ENCODE measurements around the gene SLC10A1. TPM values are rescaled to one million over a fixed set of nuclear protein-coding genes. Genes with fewer than 3 reads are reported as not detected.

Gene SLC10A1
- total RNA-seq, 4 donors from 2014 or later, result not detected

DNA sequence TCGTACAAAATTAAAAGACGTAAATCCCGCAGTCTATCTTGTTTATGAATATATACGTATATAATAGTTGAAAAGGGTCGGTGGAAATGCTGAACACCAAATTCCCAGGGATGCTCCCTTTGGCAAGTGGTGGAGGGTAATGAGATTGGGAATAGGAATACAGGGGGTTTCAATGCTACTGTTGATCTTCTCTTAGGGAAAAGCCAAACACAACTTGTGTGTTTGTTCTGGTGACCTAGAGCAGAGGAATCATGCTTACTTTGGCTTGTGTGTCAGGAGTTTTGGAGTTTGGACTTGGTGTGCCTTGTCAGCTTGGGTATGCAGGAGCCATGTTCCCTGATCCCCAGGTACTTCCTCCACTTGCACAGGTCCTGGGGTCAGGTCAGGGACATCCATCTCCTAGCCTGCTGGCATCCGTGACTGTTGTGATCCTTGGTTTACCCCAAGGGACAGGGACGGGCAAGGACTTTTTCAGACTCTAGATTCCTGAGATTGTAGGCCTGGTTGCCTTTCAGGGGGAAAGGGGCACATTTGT, 4.1 kb downstream of the SLC10A1 start:
- no peaks in the 10 kb centered on the region for H3K4me1 ChIP-seq
- intact Hi-C loops (cut with DNase I; ENCODE audit: low total_unique reads), result no loop called here

DNA sequence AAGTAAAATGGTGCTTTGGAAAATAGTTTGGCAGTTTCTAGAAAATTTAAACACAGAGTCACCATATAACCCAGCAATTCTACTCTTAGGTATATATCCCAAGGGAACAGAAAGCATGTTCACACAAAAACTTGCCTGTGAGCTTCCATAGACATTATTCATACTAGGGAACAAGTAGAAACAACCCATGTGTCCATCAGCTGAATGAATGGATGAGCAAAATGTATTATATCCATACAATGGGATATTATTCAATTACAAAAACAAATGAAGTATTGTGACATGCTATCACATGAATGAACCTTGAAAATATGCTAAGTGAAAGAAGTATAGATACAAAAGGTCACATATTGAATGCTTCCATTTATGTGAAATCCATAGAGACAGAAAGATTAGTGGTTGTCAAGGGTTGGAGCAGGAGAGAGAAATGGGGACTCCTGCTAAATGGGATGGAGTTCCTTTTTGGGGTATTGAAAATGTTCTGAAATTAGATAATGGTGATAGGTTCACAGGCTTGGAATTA, 7.9 kb downstream of the SLC10A1 start:
- Histone ChIP-seq H3K4me1 (no peaks in the 10 kb centered on the region), H3K4me3 (no peak overlapping the region), H3K27me3 (no peaks in the 10 kb centered on the region), H3K9me3 (no peaks in the 10 kb centered on the region), H3K36me3 (no peaks in the 10 kb centered on the region), H3K27ac (no peak overlapping the region)
- no peak for TF ChIP-seq POLR2A (IDR thresholded peaks at IDR 0.05)
- TF ChIP-seq, protein P1, sequence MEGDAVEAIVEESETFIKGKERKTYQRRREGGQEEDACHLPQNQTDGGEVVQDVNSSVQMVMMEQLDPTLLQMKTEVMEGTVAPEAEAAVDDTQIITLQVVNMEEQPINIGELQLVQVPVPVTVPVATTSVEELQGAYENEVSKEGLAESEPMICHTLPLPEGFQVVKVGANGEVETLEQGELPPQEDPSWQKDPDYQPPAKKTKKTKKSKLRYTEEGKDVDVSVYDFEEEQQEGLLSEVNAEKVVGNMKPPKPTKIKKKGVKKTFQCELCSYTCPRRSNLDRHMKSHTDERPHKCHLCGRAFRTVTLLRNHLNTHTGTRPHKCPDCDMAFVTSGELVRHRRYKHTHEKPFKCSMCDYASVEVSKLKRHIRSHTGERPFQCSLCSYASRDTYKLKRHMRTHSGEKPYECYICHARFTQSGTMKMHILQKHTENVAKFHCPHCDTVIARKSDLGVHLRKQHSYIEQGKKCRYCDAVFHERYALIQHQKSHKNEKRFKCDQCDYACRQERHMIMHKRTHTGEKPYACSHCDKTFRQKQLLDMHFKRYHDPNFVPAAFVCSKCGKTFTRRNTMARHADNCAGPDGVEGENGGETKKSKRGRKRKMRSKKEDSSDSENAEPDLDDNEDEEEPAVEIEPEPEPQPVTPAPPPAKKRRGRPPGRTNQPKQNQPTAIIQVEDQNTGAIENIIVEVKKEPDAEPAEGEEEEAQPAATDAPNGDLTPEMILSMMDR (IDR thresholded peaks at IDR 0.05), result no peak
- DNase-seq, result no peak
- intact Hi-C loops (cut with DNase I; ENCODE audit: low total_unique reads), result no loop called here

More for the DNA sequence above, 4.1 kb downstream of the SLC10A1 start:
- Histone ChIP-seq H3K4me3 (no peak overlapping the region), H3K36me3 (no peaks in the 10 kb centered on the region), H3K27ac (no peak overlapping the region), H3K27me3 (no peaks in the 10 kb centered on the region), H3K9me3 (no peaks in the 10 kb centered on the region)
- TF ChIP-seq, protein P1 (IDR thresholded peaks at IDR 0.05), result no peak
- TF ChIP-seq POLR2A (IDR thresholded peaks at IDR 0.05), result no peak
- no peak for DNase-seq

DNA sequence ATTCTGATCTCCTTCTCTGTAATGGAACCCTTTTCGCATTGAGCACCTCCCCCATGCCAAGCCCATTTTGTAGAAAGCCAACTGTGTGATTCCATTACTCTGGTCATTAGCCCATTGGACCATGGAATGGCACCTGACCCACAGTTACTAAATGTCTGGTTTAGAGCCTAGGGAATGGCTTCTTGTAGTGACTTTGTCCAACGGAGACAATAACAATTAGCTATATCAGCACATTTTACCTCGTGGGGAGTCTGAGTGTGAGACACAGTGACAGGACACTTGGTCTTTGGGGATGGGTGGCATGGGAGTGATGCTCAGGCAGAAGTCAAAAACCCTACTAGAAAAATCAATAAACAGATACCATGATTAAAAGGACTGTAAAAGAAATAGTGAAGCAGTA, 10.4 kb downstream of the SLC10A1 start:
- H3K27ac ChIP-seq, result no peak overlapping the region
- H3K27me3 ChIP-seq, result no peaks in the 10 kb centered on the region
- H3K4me3 ChIP-seq, result no peak overlapping the region
- no peak for DNase-seq
- no peaks in the 10 kb centered on the region for H3K36me3 ChIP-seq
- TF ChIP-seq POLR2A (IDR thresholded peaks at IDR 0.05), result no peak
- TF ChIP-seq, protein P1 (IDR thresholded peaks at IDR 0.05), result no peak
- H3K9me3 ChIP-seq, result no peaks in the 10 kb centered on the region
- H3K4me1 ChIP-seq, result no peaks in the 10 kb centered on the region
- intact Hi-C loops (cut with DNase I; ENCODE audit: low total_unique reads), result no loop called here

DNA sequence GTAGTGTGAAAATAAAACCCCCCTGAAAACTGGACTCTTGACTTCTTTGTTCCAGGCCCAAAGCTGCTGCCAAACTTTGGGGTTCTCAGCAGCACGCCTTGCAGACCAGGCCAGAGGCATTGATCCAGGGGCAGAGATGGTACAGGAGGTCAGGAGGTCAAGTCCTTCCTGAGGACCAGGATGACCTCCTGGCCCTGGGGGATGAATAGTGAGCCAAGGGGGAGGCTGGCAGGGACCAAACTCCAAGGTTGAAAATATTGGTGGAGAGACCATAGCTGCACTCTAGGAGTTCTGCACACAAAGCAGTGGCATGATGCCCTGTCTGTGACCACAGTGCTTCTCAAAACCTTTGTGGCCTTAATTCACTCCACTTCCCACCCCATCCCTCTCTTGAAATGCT, 12.1 kb downstream of the SLC10A1 start:
- H3K27me3 ChIP-seq, result no peaks in the 10 kb centered on the region
- intact Hi-C loops (cut with DNase I; ENCODE audit: low total_unique reads), result no loop called here

DNA sequence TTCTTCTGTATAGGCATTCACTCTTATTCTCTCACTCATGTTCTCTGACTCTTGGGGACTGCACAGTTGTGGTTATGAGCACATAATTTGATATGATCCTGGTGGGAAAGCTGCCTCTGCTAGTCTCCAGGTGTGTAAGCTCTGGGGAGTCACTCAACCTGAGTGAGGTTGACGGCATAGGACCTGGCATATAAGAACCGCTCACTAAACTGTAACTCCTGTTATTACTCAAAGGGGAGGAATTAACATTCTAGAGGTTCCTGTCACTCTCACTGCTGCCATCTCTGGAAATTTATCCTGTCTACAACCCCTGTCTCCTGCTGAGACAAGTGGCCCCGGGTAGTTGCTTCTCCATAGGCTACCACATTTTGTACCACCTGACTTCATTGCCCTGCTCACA, 16.1 kb downstream of the SLC10A1 start:
- no peak for TF ChIP-seq POLR2A (IDR thresholded peaks at IDR 0.05)
- TF ChIP-seq, protein P1 (IDR thresholded peaks at IDR 0.05), result no peak
- Histone ChIP-seq H3K4me3 (no peak overlapping the region), H3K4me1 (peaks cover 0 to 1% of the 10 kb centered on the region in 2 donors), H3K9me3 (no peaks in the 10 kb centered on the region), H3K27ac (no peak overlapping the region), H3K36me3 (no peaks in the 10 kb centered on the region), H3K27me3 (no peaks in the 10 kb centered on the region)
- intact Hi-C loops (cut with DNase I; ENCODE audit: low total_unique reads), result no loop called here
- no peak for DNase-seq

More for the DNA sequence above, 12.1 kb downstream of the SLC10A1 start:
- no peak for DNase-seq
- no peak overlapping the region for H3K27ac ChIP-seq
- no peaks in the 10 kb centered on the region for H3K36me3 ChIP-seq
- H3K4me1 ChIP-seq, result no peaks in the 10 kb centered on the region
- H3K4me3 ChIP-seq, result no peak overlapping the region
- no peaks in the 10 kb centered on the region for H3K9me3 ChIP-seq
- TF ChIP-seq POLR2A (IDR thresholded peaks at IDR 0.05), result no peak
